Measurements from ENCODE around the gene POMC.

DNA sequence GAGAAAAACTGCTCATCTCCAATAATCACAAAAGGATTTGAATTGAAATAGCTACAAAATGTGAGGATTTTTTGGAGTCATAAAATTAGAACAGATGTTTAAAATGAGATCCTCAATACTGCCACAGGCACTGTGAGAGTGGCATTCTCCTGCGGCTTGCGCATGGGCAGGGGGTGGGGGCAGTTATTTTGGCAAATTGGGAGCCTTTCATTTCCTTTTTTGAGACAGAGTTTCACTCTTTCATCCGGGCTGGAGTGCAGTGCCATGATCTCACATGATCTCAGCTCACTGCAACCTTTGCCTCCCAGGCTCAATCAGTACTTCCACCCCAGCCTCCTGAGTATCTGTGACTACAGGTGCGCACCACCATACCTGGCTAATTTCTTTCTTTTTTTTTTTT, 42.4 kb downstream of the POMC start:
- TF ChIP-seq, protein P1, sequence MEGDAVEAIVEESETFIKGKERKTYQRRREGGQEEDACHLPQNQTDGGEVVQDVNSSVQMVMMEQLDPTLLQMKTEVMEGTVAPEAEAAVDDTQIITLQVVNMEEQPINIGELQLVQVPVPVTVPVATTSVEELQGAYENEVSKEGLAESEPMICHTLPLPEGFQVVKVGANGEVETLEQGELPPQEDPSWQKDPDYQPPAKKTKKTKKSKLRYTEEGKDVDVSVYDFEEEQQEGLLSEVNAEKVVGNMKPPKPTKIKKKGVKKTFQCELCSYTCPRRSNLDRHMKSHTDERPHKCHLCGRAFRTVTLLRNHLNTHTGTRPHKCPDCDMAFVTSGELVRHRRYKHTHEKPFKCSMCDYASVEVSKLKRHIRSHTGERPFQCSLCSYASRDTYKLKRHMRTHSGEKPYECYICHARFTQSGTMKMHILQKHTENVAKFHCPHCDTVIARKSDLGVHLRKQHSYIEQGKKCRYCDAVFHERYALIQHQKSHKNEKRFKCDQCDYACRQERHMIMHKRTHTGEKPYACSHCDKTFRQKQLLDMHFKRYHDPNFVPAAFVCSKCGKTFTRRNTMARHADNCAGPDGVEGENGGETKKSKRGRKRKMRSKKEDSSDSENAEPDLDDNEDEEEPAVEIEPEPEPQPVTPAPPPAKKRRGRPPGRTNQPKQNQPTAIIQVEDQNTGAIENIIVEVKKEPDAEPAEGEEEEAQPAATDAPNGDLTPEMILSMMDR (IDR thresholded peaks at IDR 0.05 in 8 of 11, conservative IDR thresholded peaks at IDR 0.05 in 3 of 11) = no peak
- no peak for TF ChIP-seq POLR2A (IDR thresholded peaks at IDR 0.05)
